ENCODE data around the gene CDC16.
"Not testable (repeated sequence)": the region's sequence is repeated elsewhere in the genome, so short reads cannot be mapped to it uniquely, and the experiment has no call there.

The CDC16 gene

DNA sequence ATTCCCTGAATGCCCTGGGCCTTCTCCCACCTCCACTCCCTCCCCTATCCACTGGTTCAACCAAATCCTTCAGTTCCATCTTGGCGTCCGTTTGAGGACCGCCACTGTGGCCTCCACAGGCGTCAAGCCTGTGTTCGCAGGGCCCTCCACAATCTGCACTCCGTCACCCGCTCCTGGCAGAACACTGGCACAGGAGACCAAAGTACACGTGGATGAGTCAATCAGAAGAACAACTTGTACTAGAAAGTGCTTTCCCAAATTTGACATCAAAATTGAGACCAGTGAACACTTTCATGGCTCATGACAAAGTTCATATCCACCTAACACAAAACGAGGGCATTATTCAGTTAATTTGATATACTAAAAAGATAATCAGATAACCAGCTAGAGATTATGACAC, 6.5 kb upstream of the CDC16 start:
- no peak for DNase-seq

DNA sequence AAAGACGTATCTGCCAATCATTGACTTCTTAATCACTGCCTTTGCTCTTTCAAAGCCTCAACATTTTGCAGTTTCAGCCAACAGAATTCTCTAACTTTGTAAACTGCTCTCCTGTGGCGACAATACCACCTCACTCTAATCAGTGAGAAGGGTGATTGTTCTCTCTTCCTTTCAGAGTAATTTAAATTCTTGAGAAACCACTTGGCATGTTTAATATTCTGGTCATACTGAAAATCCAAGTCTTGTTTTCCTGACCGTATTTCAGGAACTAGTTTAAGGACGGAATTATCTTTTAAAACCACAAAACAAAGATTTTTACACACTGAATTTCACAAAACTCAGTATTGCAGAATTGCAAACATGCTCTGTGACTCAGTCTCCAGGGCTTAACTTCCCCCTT, 5.2 kb upstream of the CDC16 start:
- no peak for DNase-seq

DNA sequence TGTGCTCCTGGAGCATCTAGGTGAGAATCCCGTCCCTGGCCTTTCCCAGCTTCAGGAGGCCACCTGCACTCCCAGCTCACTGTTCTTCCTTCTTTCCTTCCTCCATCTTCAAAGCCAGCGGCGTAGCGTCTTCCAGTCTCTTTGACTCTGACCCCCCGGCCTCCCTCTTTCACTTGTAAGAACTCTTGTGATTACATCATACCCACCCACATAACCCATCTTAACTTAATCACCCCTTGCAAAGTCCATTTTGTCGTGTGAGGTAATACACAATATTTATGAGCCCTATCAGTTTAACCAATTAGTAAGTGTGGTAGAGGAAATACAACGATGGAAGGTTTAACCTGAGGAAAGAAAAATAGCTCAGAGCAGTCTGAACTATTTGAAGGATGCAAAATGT, 4.6 kb upstream of the CDC16 start:
- no peak for DNase-seq

DNA sequence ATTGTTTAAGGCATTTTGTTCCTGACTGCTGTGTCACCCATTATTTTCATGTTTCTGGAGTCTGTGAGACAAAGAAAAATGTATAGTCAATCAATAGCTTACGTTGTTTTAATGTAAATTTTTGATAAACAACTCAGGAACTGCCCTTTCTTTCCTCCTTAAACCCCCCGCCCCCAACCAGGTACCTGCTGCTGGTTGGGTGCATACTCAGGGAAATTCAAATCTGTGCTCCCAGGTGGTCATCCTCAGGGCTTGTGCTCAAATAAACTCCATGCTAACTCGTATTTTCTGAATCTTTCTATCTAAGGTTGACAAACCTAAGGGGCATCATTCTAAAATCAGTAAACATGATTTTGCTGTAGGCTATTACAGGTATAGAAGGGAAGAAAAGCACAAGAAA, 4.1 kb upstream of the CDC16 start:
- no peak for DNase-seq

DNA sequence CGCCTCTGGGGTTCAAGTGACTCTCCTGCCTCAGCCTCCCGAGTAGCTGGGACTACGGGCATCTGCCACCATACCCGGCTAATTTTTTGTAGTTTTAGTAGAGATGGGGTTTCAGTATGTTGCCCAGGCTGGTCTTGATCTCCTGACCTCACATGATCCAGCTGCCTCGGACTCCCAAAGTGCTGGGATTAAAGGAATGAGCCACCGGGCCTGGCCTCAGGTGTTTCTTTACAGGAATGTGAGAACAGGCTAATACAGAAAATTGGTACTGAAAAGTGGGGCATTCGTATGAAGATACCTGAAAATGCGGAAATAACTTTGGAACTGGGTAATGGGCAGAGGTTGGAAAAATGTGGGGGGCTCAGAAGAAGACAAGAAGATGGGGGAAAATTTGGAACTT, 2.8 kb upstream of the CDC16 start:
- DNase-seq = no peak

DNA sequence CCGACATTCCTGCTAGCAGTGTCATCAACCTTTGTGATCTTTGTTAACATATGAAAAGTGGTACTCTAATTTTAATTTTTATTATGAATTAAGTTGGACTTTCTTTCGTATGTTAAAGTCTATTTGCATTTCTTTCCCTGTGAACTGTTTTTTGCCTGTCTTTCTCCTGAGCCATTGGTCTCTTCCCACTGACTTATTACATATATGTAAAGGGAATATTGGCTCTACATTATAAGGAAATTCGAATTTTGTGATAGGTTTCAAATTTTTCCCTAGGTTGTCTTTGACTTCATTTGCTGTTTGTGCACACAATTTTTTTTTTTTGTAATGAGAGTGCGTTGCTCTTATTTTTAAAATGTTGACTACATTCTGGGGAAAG, 442 bp upstream of the CDC16 start:
- DNase-seq = no peak

DNA sequence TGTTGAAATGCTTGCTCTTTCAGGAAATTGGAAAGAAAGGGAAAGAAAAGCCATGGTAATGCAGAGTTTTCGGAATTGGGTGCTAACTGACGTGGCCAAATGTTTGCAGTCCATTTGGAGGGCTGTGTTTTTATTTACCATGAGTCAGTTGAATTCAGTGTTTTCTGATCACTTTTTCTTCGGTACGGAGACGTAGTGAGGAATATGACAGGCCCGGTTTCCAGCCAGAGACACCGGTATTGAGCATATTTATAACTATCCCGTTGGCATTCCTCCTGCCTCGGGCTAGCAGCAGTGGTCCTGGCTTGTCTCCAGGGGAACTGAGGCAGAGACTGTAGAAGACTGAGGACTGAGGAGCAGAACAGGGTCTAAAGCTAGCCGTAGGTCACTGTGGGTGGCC, 1.0 kb downstream of the CDC16 start:
- no peak for DNase-seq

DNA sequence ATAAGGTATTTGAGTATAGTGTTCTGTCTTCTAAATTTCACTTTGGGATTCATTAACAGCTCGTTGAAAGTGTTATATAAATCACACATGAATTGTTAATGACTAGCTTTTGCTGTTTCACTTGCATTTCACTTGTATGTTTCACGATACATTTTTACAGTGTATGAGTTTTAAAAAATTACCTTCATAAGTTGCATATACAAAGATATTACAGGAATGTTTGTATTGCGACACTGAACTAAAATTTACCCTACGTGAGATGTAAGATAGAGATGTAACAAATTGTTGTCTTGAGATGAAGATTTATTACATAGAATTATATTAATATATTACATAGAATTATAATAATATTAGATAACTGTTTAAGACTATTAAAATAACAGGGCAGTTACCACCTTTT, 1.5 kb downstream of the CDC16 start:
- no peak for DNase-seq

DNA sequence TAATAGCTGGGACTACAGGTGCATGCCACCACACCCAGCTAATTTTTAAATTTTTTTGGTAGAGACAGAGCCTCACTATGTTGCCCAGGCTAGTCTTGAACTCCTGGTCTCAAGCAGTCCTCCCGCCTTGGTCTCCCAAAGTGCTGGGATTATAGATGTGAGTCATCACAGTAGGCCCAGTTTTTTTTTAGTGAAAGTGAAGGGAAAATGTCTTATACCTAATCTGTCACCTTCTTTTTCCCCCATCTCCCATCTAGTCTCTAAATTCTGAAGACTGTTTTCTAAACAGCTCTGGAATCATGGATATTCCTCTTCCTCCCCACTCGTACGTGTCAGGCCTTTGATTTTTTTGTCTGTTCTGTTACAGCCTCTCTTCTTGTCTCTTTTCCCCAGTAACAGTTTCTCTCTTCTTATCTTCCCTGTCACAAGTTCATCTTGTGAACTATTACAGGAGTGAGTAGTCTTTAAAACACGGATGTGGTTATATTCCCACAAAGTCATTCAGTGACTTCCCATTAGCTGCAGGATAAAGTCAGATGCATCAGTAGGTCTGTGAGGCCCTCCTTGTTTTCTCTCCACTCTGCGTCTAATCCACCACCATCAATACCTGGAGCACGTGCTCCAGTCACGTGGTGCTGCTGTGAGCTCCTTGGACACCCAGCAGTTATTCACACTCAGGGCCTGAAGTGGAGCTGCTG, 2.9 kb downstream of the CDC16 start:
- no peak for DNase-seq

DNA sequence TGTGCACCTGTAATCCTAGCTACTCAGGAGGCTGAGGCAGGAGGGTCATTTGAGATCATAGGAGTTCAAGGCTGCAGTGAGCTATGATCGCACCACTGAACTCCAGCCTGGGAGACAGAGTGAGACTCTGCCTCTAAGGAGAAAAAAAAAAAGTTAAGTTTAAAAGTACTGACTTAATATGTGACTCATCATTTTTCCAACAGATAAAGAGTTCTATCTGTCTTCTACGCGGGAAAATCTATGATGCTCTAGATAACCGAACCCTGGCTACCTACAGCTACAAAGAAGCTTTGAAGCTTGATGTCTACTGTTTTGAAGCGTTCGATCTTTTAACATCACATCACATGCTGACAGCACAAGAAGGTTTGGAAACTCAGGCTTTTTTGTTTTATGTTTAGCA, 7.2 kb downstream of the CDC16 start:
- no peak for DNase-seq

DNA sequence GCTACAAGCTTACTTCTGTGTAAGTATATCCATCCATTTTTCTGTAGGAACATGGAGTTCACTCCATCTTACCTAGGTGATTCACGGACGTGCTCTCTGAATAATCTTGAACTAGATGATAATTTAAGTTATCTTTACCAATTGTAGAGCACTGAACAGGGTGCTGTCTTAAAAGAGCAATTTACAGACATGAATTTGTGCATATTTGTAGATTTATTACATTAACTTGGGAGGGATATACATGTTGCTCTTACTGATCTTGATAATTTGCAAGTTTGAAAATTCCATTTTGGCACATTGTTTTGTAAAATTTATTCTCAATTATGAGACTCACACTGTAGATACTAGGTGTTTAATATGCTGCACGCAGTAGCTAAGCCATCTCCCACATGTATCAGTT, 9.3 kb downstream of the CDC16 start:
- no peak for DNase-seq

DNA sequence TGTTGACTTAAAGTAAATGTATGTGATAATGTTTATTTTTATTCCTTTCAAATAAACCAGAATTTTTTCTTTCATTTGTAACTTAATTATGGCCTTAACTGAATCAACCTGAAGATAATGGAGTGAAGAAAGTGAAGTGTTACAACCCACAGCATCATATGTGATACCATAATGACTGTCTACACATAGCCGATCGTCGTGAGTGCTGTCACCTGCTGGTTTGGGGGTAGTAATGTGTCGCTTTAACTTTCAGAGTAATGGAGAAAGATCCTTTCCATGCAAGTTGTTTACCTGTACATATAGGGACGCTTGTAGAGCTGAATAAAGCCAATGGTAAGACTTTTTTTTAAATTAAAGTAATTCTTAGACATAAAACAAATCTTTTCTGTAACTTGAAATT, 9.9 kb downstream of the CDC16 start:
- no peak for DNase-seq

DNA sequence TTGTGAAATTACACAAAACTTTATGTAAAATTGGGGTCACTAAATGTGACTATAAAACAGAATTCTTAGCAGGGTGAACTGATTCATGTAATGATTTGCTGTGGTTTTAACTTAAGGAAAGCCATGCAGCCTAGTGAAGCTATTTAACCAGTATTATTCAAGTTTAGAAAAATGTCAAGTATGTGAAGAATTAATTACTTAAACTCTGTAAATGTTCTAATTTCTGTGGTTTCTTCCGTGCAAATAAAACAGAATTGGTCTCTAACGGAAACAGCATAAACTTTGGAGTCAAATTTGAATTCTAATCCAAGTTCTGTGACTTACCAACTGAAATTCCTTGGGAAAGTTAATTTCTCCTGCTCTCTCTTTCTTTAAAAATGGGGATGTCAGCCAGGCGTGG, 13.3 kb downstream of the CDC16 start:
- no peak for DNase-seq

DNA sequence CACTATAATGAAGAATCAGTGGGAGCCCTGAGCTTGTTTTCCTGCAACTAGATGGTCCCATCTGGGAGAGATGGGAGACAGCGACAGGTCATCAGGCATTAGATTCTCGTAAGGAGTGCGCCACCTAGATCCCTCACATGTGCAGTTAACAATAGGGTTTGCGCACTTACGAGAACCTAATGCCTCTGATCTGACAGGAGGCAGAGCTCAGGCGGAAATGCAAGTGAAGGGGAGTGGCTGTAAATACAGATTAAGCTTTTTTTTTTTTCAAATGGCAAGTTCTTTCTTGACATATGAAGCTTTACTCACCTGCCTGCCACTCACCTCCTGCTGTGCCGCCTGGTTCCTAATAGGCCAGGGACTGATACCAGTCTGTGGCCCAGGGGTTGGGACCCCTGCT, 14.4 kb downstream of the CDC16 start:
- DNase-seq = no peak

DNA sequence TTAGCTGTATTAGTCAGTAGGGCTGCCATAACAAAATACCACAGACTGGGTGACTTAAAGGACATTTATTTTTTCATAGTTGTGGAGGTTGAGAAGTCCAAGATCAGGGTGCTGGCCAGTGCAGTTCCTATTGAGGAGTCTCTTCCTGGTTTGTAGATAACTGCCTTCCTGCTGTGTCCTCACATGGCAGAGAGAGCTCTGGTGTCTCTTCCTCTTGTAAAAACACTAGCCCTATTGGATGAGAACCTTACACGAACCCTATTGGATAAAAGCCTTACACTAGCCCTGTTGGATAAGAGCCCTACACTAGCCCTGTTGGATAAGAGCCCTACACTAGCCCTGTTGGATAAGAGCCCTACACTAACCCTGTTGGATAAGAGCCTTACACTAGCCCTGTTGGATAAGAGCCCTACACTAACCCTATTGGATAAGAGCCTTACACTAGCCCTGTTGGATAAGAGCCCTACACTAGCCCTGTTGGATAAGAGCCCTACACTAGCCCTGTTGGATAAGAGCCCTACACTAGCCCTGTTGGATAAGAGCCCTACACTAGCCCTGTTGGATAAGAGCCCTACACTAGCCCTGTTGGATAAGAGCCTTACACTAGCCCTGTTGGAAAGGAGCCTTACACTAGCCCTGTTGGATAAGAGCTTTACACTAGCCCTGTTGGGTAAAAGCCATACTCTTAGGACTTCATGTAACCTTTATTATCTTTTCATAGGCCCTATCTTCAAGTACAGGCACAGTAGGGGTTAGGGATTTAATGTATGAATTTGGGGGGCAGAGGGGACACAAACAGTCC, 17.1 kb downstream of the CDC16 start:
- not testable (repeated sequence) for DNase-seq

DNA sequence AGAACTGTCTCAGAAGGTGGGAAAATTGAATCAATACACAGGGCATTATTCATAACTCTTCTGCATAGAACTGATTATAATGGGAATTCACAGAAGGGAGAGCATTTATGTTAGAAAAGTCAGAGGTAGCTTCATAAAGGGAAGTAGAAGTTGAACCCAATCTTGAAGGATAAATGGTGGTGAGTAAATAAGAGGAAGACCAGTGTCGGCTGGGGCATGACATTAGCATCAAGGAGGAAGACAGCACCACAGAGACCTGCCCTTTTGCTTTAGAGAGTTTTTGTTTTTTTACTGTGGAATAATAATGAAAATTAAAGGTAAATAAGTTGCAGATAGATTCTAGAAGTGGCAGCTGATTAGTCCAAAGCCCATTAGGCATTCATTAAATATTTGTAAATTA, 21.9 kb downstream of the CDC16 start:
- no peak for DNase-seq

DNA sequence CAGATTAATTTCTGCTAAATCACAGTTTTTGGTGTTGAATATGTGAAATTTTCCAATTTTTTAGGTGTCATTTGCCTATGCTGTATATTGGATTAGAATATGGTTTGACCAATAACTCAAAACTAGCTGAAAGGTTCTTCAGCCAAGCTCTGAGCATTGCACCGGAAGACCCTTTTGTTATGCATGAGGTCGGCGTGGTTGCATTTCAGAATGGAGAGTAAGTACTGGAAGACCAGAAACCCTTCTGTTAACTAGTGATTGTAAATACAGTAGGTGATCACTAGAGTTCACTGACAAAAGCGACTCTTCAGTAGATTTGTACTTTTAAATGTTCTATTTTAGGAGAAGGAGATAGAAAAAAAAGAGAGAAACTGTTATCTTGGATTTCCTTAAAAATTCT, 22.3 kb downstream of the CDC16 start:
- DNase-seq = no peak

DNA sequence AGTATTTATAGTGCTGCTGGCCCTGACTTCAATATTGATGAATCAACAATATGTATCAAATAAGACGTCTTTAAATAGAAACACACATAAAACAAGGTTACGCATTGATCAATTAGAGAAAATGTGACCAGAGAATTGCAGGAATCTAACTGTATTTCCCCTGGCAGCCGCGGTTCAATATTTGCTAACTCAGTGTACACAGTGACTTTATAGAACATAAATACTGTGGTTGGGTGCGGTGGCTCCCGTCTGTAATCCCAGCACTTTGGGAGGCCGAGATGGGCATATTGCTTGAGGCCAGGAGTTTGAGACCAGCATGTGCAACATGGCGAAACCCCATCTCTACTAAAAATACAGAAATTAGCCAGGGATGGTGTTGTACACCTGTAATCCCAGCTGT, 23.9 kb downstream of the CDC16 start:
- DNase-seq = no peak

DNA sequence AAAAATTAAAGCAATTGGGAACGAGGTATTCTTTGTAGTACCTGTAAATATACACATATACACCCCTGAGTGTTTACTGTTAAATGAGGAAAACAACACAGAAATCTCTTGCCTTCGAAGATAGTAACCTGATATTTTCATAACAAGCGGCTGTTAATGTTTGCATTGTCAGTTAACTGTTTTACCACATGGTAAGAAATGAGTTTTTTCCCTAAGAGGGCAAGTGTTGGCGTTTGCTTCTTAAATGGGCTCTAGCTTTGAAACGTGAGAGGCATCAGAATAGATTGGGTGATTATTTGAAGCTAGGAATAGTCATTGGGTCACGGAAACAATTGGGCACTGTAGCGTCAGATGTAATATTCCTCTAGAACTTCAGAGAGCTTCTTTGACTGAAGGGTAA, 24.7 kb downstream of the CDC16 start:
- no peak for DNase-seq

DNA sequence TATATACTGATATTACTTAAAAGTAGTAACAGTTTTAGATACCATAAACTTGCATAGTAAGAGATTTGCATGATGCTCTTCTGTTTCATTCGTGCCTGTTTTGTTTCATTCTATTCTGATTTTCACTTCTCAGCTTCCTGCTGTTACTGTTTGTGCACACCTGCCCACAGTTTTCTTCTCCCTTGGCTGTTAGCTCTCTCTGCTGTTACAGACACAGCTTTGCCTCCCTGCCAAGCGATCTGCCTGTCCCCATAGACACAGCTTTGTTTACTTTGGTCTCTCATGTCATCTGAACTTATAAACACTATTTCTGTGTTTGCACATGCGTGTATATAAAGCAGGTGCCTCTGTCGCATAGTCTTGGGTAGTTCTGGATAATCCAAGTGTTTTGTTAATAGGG, 25.3 kb downstream of the CDC16 start:
- DNase-seq = no peak

DNA sequence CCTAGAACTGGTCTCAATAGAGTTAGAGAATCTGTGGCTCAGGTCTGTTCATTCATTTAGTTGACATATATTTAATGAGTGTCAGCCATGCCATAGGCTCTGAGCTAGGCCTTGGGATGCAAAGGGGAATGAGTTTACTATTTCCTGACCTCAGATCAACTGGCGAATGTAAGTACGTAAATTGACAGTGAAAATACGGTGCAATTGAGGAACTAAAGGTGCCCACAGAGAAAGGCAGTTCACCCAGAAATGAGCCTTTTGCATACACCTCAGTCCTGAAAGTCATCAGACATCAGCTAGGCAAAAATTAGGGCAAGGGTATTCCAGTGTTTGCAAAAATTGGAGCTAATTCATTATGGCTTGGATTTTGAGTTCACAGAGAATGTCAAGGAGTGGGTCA, 26.1 kb downstream of the CDC16 start:
- no peak for DNase-seq

DNA sequence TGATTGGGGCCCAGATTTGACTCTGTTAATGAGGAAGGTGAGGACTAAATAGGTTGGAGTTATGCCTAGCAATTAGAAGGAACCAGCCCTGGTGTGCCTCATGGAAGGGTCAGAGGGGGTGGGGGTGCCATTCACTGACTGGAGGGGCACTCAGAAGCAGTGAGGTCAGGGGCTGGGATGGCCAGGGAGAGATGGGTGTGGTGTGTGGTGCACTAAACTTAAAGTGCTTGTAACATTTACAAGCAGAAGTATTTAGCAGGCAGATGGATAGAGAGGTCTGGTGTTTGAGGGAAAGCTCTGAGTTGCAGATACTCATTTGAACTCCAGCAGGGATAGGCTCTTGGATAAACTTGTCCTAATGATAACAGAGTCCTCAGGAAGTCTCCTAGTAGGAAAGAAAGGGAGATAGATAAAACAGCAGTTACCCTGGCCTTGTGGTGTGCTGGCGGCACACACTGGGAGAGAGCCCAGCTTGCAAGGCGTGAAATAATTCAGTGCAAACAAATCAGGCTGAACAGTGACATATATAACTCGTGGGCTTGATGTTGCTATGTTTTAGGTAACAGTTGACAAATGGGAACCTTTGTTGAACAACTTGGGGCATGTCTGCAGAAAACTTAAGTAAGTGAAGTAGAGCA, 26.8 kb downstream of the CDC16 start:
- no peak for DNase-seq

DNA sequence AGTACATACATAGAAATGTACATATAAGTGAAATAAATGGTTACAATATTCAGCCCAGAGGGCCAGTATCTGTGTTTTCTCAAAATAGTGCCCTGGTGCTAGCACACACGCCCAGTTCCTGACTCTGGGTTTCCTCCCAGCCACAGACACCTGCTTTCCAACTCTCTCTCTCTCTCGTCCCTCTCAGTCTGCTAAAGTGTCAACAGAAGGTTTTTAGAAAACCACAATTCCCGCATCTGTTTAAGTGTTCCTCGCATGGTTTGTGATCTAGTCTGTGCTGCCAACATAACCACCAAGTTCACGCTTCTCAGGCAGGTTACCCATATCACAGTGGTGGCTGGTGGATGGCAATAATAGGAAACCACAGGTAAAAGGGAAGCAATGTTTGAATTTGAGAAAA, 28.9 kb downstream of the CDC16 start:
- no peak for DNase-seq

DNA sequence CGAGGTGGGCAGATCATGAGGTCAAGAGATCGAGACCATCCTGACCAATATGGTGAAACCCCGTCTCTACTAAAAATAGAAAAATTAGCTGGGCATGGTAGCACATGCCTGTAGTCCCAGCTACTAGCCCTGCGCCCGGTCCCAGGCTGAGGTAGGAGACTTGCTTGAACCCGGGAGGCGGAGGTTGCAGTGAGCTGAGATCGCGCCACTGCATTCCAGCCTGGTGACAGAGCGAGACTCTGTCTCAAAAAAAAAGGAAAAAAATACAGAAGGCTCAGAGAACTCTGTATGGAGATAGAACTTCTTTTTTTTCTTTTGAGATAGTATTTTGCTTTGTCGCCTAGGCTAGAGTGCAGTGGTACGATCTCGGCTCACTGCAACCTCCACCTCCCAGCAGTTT, 29.6 kb downstream of the CDC16 start:
- DNase-seq = not testable (repeated sequence)

Data from NCI-H1048 (cell line).